Neural progenitor cell (in vitro differentiated cells): ENCODE data around the gene EDN1. TPM values are rescaled to one million over a fixed set of nuclear protein-coding genes. Genes with fewer than 3 reads are reported as not detected.

Experiments
- DNase-seq: peaks from one replicate; pipeline ENCODE4 v3.0.0-alpha.2; 2016; ENCODE audit warnings: low spot score
- H2AFZ ChIP-seq: fragments of 200-600 bp; sonication (generic); replicated peaks from 2 replicates; pipeline ENCODE4 v1.6.1; 2016; ENCODE audit warnings: antibody characterized with exemption
- H3F3A ChIP-seq: fragments of 200-600 bp; sonication (generic); 2 replicates; pipeline ENCODE4 v1.6.1; 2016; ENCODE audit warnings: antibody characterized with exemption, low read depth
- H3K27ac ChIP-seq: fragments of 200-600 bp; sonication (generic); 2 replicates; pipeline ENCODE4 v1.5.1; 2016; ENCODE audit warnings: mild to moderate bottlenecking
- H3K27me3 ChIP-seq: fragments of 200-600 bp; sonication (generic); 2 replicates; pipeline ENCODE4 v1.6.1; 2016; ENCODE audit warnings: mild to moderate bottlenecking, moderate library complexity
- H3K36me3 ChIP-seq: fragments of 200-600 bp; sonication (generic); 2 replicates; pipeline ENCODE4 v1.5.1; 2016
- H3K4me1 ChIP-seq: fragments of 200-600 bp; sonication (generic); 2 replicates; pipeline ENCODE4 v1.6.1; 2016; ENCODE audit warnings: mixed run types
- H3K4me2 ChIP-seq: fragments of 200-600 bp; sonication (generic); 2 replicates; pipeline ENCODE4 v1.6.1; 2016
- H3K4me3 ChIP-seq: fragments of 200-600 bp; sonication (generic); 2 replicates; pipeline ENCODE4 v1.5.1; 2016
- H3K79me2 ChIP-seq: fragments of 200-600 bp; sonication (generic); 2 replicates; pipeline ENCODE4 v1.6.1; 2016; ENCODE audit warnings: low read depth
- H3K9ac ChIP-seq: fragments of 200-600 bp; sonication (generic); 2 replicates; pipeline ENCODE4 v1.6.1; 2016
- H3K9me3 ChIP-seq: fragments of 200-600 bp; sonication (generic); 2 replicates; pipeline ENCODE4 v1.5.1; 2016; ENCODE audit warnings: low read depth
- H4K20me1 ChIP-seq: fragments of 200-600 bp; sonication (generic); 2 replicates; pipeline ENCODE4 v1.6.1; 2016; ENCODE audit warnings: low read depth
- H3K27ac Mint-ChIP-seq: 3 replicates; pipeline ENCODE4 v1.8.0; 2021; ENCODE audit warnings: mixed read lengths
- H3K27me3 Mint-ChIP-seq: 2 replicates; pipeline ENCODE4 v1.8.0; 2022; ENCODE audit warnings: low read depth, mild to moderate bottlenecking, inconsistent platforms, moderate library complexity, mixed read lengths; ENCODE audit not compliant: insufficient read depth
- H3K36me3 Mint-ChIP-seq: 3 replicates; pipeline ENCODE4 v1.8.0; 2021; ENCODE audit warnings: mixed read lengths
- H3K4me1 Mint-ChIP-seq: 3 replicates; pipeline ENCODE4 v1.8.0; 2021; ENCODE audit warnings: mixed read lengths
- H3K4me3 Mint-ChIP-seq: 3 replicates; pipeline ENCODE4 v1.8.0; 2021; ENCODE audit warnings: mild to moderate bottlenecking, moderate library complexity, mixed read lengths
- H3K9me3 Mint-ChIP-seq: 3 replicates; pipeline ENCODE4 v1.8.0; 2020; ENCODE audit warnings: mixed read lengths
- EZH2 ChIP-seq: fragments of 200-600 bp; sonication (generic); IDR thresholded peaks from 2 replicates; pipeline ENCODE4 v1.6.1; 2017; ENCODE audit warnings: antibody characterized with exemption, mild to moderate bottlenecking, moderate library complexity
- EZH2phosphoT487 ChIP-seq: fragments of 200-600 bp; sonication (generic); IDR thresholded peaks from 2 replicates; pipeline ENCODE4 v1.6.1; 2017; ENCODE audit warnings: antibody characterized with exemption
- total RNA-seq: library from RNA; depleted of rRNA; stranded (reverse); fragments of >200 nt; gene quantifications from 2 replicates; pipeline ENCODE4 v1.2.3, GENCODE V29; 2015; ENCODE audit warnings: low replicate concordance
- TF ChIP-seq, protein P1 (sequence below): fragments of 200-600 bp; sonication (generic); IDR thresholded peaks from 2 replicates; pipeline ENCODE4 v1.5.1; 2017; ENCODE audit warnings: antibody characterized with exemption, mild to moderate bottlenecking

Gene EDN1
- total RNA-seq, 1 donor from 2014 or later: 2.9 TPM

DNA sequence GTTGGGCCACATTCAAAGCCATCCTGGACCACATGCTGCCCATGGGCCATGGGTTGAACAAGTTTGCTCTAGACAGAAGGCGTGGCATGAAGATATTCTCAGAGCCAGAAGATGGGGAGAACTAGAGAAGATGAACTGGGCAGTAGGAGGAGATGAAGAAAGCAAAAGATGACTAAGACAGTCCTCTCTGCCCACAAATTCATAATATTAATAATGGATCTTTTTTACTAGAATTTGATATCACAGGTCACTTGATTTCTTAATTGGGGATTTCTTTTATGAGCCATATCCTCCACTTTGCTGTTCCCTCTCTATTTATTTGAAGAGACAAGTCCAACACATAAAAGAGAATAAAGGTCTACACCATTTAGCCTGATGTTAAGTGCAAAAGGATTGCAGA, 25.5 kb upstream of the EDN1 start:
- H4K20me1 ChIP-seq: no peaks in the 10 kb centered on the region
- no peak for TF ChIP-seq EZH2
- TF ChIP-seq, protein P1, sequence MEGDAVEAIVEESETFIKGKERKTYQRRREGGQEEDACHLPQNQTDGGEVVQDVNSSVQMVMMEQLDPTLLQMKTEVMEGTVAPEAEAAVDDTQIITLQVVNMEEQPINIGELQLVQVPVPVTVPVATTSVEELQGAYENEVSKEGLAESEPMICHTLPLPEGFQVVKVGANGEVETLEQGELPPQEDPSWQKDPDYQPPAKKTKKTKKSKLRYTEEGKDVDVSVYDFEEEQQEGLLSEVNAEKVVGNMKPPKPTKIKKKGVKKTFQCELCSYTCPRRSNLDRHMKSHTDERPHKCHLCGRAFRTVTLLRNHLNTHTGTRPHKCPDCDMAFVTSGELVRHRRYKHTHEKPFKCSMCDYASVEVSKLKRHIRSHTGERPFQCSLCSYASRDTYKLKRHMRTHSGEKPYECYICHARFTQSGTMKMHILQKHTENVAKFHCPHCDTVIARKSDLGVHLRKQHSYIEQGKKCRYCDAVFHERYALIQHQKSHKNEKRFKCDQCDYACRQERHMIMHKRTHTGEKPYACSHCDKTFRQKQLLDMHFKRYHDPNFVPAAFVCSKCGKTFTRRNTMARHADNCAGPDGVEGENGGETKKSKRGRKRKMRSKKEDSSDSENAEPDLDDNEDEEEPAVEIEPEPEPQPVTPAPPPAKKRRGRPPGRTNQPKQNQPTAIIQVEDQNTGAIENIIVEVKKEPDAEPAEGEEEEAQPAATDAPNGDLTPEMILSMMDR: no peak
- TF ChIP-seq EZH2phosphoT487: no peak
- no peaks in the 10 kb centered on the region for H3F3A ChIP-seq
- no peak for DNase-seq
- Mint-ChIP-seq H3K36me3 (no peaks in the 10 kb centered on the region), H3K27me3 (no peaks in the 10 kb centered on the region), H3K9me3 (no peaks in the 10 kb centered on the region), H3K4me3 (no peak overlapping the region), H3K4me1 (no peaks in the 10 kb centered on the region), H3K27ac (no peak overlapping the region)
- no peaks in the 10 kb centered on the region for H3K36me3 ChIP-seq
- no peak overlapping the region for H3K27ac ChIP-seq
- no peaks in the 10 kb centered on the region for H3K27me3 ChIP-seq
- no peak overlapping the region for H3K4me3 ChIP-seq
- H2AFZ ChIP-seq: no peak overlapping the region
- H3K9ac ChIP-seq: no peak overlapping the region
- no peaks in the 10 kb centered on the region for H3K4me1 ChIP-seq
- H3K4me2 ChIP-seq: no peak overlapping the region
- no peaks in the 10 kb centered on the region for H3K79me2 ChIP-seq
- no peaks in the 10 kb centered on the region for H3K9me3 ChIP-seq

DNA sequence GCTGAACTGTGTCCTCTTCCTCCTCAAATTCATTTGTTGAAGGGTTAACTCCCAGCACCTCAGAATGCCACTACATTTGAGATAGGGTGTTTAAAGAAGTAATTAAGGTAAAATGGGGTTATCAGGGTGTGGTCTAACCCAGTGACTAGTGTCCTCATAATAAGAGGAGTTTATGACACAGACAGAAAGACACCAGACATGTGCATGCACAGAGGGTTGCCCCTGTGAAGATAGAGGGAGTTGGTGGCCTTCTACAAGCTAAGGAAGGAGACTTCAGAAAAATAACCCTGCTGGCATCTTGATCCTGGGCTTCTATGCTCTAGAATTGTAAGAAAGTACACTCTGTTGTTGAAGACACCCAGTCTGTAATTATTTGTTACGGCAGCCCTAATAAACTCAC, 24.9 kb upstream of the EDN1 start:
- TF ChIP-seq EZH2phosphoT487: no peak
- no peak for TF ChIP-seq EZH2
- TF ChIP-seq, protein P1: no peak
- Mint-ChIP-seq H3K27ac (no peak overlapping the region), H3K9me3 (no peaks in the 10 kb centered on the region), H3K4me1 (no peaks in the 10 kb centered on the region), H3K27me3 (no peaks in the 10 kb centered on the region), H3K36me3 (no peaks in the 10 kb centered on the region), H3K4me3 (no peak overlapping the region)
- H3K4me2 ChIP-seq: no peak overlapping the region
- no peaks in the 10 kb centered on the region for H3K9me3 ChIP-seq
- DNase-seq: no peak
- no peaks in the 10 kb centered on the region for H3F3A ChIP-seq
- H2AFZ ChIP-seq: no peak overlapping the region
- no peaks in the 10 kb centered on the region for H3K36me3 ChIP-seq
- H4K20me1 ChIP-seq: no peaks in the 10 kb centered on the region
- H3K4me1 ChIP-seq: no peaks in the 10 kb centered on the region
- H3K27me3 ChIP-seq: no peaks in the 10 kb centered on the region
- H3K4me3 ChIP-seq: no peak overlapping the region
- H3K27ac ChIP-seq: no peak overlapping the region
- no peaks in the 10 kb centered on the region for H3K79me2 ChIP-seq
- H3K9ac ChIP-seq: no peak overlapping the region

DNA sequence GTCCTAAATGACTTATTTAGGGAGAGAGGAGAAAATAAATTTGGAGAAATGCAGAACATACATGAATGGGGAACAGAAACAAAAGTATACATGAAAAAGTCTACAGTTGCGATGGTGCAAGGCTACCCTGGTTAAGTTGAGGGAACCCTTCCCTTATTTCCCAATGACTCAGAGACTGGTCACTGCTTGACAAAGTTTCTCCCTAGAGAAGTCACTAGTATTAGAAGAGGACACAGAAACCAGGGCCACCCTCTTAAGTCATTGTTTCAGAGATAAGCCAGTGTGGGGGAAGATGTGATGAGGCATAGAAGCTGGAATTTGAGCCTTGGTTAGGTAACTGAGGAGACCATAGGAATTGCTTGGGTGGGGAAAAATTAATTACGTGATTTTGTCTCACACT, 24.4 kb upstream of the EDN1 start:
- no peaks in the 10 kb centered on the region for H3K4me1 ChIP-seq
- H3K27me3 Mint-ChIP-seq: no peaks in the 10 kb centered on the region
- no peak overlapping the region for H3K27ac ChIP-seq
- DNase-seq: no peak
- no peaks in the 10 kb centered on the region for H3K36me3 ChIP-seq
- H3K4me3 ChIP-seq: no peak overlapping the region
- TF ChIP-seq EZH2phosphoT487: no peak
- TF ChIP-seq, protein P1: no peak
- no peak for TF ChIP-seq EZH2
- no peaks in the 10 kb centered on the region for H3K27me3 ChIP-seq
- no peaks in the 10 kb centered on the region for H3K79me2 ChIP-seq
- no peaks in the 10 kb centered on the region for H3K4me1 Mint-ChIP-seq
- H3K9me3 Mint-ChIP-seq: peaks cover 3% of the 10 kb centered on the region
- H3F3A ChIP-seq: no peaks in the 10 kb centered on the region
- H4K20me1 ChIP-seq: no peaks in the 10 kb centered on the region
- H3K4me2 ChIP-seq: no peak overlapping the region
- H3K9me3 ChIP-seq: no peaks in the 10 kb centered on the region
- H2AFZ ChIP-seq: no peak overlapping the region
- no peak overlapping the region for H3K4me3 Mint-ChIP-seq
- no peaks in the 10 kb centered on the region for H3K36me3 Mint-ChIP-seq
- H3K9ac ChIP-seq: no peak overlapping the region
- no peak overlapping the region for H3K27ac Mint-ChIP-seq

DNA sequence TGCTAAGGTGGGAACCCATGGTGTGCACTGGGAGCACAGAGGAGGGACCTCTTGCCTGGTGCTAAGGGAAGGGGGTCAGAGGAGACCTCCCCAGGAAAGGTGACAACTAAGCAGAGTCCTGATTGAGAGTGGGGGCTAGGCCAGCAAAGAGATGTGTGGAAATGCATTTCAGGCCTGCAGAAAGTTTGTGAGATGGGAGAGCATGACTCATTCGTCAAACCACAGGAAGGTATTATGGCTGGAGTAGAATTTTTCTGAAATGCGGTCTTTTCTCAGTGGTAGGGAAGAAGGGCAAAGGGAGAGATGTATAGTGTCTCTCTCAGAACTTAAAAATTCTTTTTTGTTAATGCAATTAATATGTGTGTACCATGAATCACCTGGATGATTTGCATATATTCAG, 23.6 kb upstream of the EDN1 start:
- no peak overlapping the region for H3K9ac ChIP-seq
- H3F3A ChIP-seq: no peaks in the 10 kb centered on the region
- Mint-ChIP-seq H3K27ac (no peak overlapping the region), H3K9me3 (peaks cover 7% of the 10 kb centered on the region), H3K36me3 (no peaks in the 10 kb centered on the region), H3K4me1 (no peaks in the 10 kb centered on the region), H3K4me3 (no peak overlapping the region), H3K27me3 (no peaks in the 10 kb centered on the region)
- no peak overlapping the region for H2AFZ ChIP-seq
- TF ChIP-seq, protein P1: no peak
- TF ChIP-seq EZH2phosphoT487 (no peak), EZH2 (no peak)
- DNase-seq: no peak
- H3K4me3 ChIP-seq: no peak overlapping the region
- no peaks in the 10 kb centered on the region for H3K36me3 ChIP-seq
- no peaks in the 10 kb centered on the region for H3K27me3 ChIP-seq
- H3K4me1 ChIP-seq: no peaks in the 10 kb centered on the region
- no peak overlapping the region for H3K27ac ChIP-seq
- H4K20me1 ChIP-seq: no peaks in the 10 kb centered on the region
- H3K4me2 ChIP-seq: no peak overlapping the region
- H3K9me3 ChIP-seq: peaks cover 5% of the 10 kb centered on the region
- H3K79me2 ChIP-seq: no peaks in the 10 kb centered on the region
